Measurements from ENCODE around the gene MON1B. TPM values are rescaled to one million over a fixed set of nuclear protein-coding genes. Genes with fewer than 3 reads are reported as not detected.

The MON1B gene
- total and polyA plus RNA-seq, 9 of the 15 experiments (the other 6 are each of a cell fraction or from before 2014, with no cell fraction given), result 5.0 to 66.0 (median 12.6) TPM

DNA sequence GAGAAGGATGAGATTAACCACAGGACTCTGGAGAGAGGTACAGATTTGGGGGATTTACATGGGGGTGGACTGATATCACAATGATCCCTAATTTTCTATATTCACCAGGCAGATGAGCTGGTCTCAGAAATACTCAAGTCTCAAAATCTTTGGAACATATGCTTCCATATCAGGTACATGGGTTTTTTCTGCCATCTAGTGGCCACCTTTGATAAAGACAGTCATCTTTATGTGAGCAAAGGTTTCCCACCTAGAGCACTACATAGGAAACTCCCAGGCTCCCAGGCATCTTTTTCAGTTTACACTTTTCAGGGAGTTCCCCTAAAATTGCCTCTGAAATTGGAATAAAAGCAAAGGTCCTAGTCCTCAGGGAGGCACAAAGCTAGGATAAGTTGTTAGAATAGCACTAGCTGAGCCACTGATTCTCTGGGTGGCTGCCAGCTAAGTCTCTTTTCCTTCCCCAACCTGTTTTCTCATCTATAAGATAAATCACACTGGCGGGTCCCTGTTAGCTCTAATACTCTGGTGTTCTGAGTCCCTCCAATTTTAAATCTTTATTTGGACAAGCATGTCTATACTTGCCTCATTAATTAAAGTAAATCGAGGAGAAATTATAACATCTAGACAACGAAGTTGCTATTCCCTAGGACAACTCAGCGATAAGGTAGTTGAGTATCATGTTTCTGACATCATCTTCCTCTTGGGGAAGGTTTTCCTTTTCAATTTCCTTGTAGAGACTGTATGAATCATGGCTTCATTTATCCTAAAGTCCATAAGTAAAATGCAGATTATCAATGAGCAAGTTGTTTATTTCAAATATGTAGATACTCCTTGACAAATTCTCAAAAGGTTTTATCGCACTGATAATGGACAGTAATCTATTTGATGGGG is 19.0 kb upstream of the MON1B start (continued):
- TF ChIP-seq, protein P1, sequence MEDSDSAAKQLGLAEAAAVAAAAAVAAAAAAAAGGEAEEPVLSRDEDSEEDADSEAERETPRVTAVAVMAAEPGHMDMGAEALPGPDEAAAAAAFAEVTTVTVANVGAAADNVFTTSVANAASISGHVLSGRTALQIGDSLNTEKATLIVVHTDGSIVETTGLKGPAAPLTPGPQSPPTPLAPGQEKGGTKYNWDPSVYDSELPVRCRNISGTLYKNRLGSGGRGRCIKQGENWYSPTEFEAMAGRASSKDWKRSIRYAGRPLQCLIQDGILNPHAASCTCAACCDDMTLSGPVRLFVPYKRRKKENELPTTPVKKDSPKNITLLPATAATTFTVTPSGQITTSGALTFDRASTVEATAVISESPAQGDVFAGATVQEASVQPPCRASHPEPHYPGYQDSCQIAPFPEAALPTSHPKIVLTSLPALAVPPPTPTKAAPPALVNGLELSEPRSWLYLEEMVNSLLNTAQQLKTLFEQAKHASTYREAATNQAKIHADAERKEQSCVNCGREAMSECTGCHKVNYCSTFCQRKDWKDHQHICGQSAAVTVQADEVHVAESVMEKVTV (CRISPR knock-in tag; IDR thresholded peaks at IDR 0.05), result 0 out of 2 replicates have a peak, but pooled peaks have one; percentile 23
- TF ChIP-seq TAL1 (IDR thresholded peaks at IDR 0.05) (no peak), NEUROD1 (IDR thresholded peaks at IDR 0.05; ENCODE audit: borderline replicate concordance, low read depth, low read length, partially characterized antibody) (no peak), PTBP1 (IDR thresholded peaks at IDR 0.05; ENCODE audit: low read depth, low read length) (no peak), RBM22 (IDR thresholded peaks at IDR 0.05; ENCODE audit: low read depth, low read length, poor library complexity, severe bottlenecking) (no peak), ESRRB (CRISPR knock-in tag; IDR thresholded peaks at IDR 0.05; ENCODE audit: borderline replicate concordance) (no peak), MYNN (IDR thresholded peaks at IDR 0.05) (no peak), MYNN (CRISPR knock-in tag; IDR thresholded peaks at IDR 0.05) (no peak), SPI1 (IDR thresholded peaks at IDR 0.05; ENCODE audit: borderline replicate concordance, low read depth, low read length) (no peak), KLF16 (IDR thresholded peaks at IDR 0.05) (peak; percentile 33; the same call in 1 of the 2 replicates)

Data from K562 (cell line).